Thyroid gland (tissue), 4 donors: ENCODE results near the gene DGKB. TPM values are rescaled to one million over a fixed set of nuclear protein-coding genes. Genes with fewer than 3 reads are reported as not detected.

Experiments
- DNase-seq, 2 donors: peaks; one replicate each; pipeline ENCODE4 v3.0.0-alpha.2; 2019
- H3K27ac ChIP-seq, 3 donors: fragments of 200-600 bp; sonication (generic); 1 replicate in 2 of 3; 2 replicates in 1 of 3; pipeline ENCODE4 v1.5.1; 2016 to 2019; ENCODE audit warnings: mild to moderate bottlenecking in 1 of 3, moderate library complexity in 1 of 3
- H3K27me3 ChIP-seq: fragments of 200-600 bp; sonication (generic); one replicate; pipeline ENCODE4 v1.5.1; 2019
- H3K36me3 ChIP-seq, 2 donors: fragments of 200-600 bp; sonication (generic); one replicate each; pipeline ENCODE4 v1.5.1; 2016 to 2019
- H3K4me1 ChIP-seq, 2 donors: fragments of 200-600 bp; sonication (generic); one replicate each; pipeline ENCODE4 v1.5.1; 2017 to 2019
- H3K4me3 ChIP-seq, 3 donors: fragments of 200-600 bp; sonication (generic); replicated peaks in 1 of 3; 1 replicate in 2 of 3; 2 replicates in 1 of 3; pipeline ENCODE4 v1.5.1; 2016; ENCODE audit warnings: mild to moderate bottlenecking in 1 of 3
- H3K9me3 ChIP-seq: fragments of 200-600 bp; sonication (generic); one replicate; pipeline ENCODE4 v1.5.1; 2017
- POLR2A ChIP-seq, 2 donors: fragments of 450-650 bp; IDR thresholded peaks; one replicate each; pipeline ENCODE4 v1.6.1; 2017; ENCODE audit warnings: antibody characterized with exemption in 2 of 2, mild to moderate bottlenecking in 2 of 2, moderate library complexity in 1 of 2
- WGBS, 2 donors: methylation state at CpG; one replicate each; pipeline ENCODE4 v1.1.5; 2017; 5-methylcytosine and 5-hydroxymethylcytosine counted together
- intact Hi-C: fragments of 100-400 bp; cut with DNase I; formaldehyde crosslinking; loops from one replicate; pipeline ENCODE4 v1.15.1; 2023
- total RNA-seq, 4 donors: library from RNA; depleted of rRNA; stranded (reverse); fragments of >200 nt; gene quantifications; one replicate each; pipeline ENCODE4 v1.2.3, GENCODE V29; 2016
- TF ChIP-seq, protein P1 (sequence below), 6 experiments: fragments of 200-600 bp in 3 of 6; fragments of 450-650 bp in 3 of 6; sonication (generic) in 3 of 6; IDR thresholded peaks; one replicate each; pipeline ENCODE4 v1.5.1; 2016 to 2019; ENCODE audit warnings: antibody characterized with exemption in 6 of 6, mild to moderate bottlenecking in 2 of 6, inconsistent platforms in 1 of 6, moderate library complexity in 1 of 6

DGKB gene
- total RNA-seq, 4 donors from 2014 or later, result 0.11 to 2.1 (median 0.49) TPM; not detected in 1

DNA sequence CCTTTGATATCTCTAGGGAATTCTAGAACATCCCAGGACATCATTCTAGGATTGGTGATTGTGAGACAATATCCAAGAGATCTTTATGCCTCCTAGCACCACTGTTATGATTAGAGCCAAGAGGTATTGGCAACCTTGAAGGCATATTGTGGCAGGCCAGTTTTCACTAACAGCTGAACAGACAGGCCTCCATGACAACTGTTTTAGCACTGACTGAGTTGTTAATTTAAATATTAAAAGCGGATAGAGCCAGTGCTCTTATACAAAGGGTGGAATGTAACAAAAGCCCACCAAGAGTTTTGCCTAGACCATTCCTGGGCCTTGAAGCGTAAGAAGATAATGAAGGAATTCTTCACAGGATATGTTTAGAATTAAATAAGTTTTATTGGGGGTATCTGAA lies 131.9 kb downstream of the DGKB start:
- no peak for TF ChIP-seq POLR2A (IDR thresholded peaks at IDR 0.05)
- TF ChIP-seq, protein P1, sequence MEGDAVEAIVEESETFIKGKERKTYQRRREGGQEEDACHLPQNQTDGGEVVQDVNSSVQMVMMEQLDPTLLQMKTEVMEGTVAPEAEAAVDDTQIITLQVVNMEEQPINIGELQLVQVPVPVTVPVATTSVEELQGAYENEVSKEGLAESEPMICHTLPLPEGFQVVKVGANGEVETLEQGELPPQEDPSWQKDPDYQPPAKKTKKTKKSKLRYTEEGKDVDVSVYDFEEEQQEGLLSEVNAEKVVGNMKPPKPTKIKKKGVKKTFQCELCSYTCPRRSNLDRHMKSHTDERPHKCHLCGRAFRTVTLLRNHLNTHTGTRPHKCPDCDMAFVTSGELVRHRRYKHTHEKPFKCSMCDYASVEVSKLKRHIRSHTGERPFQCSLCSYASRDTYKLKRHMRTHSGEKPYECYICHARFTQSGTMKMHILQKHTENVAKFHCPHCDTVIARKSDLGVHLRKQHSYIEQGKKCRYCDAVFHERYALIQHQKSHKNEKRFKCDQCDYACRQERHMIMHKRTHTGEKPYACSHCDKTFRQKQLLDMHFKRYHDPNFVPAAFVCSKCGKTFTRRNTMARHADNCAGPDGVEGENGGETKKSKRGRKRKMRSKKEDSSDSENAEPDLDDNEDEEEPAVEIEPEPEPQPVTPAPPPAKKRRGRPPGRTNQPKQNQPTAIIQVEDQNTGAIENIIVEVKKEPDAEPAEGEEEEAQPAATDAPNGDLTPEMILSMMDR (IDR thresholded peaks at IDR 0.05), result no peak
- no peaks in the 10 kb centered on the region for H3K9me3 ChIP-seq
- DNase-seq, result no peak
- no peak overlapping the region for H3K27ac ChIP-seq
- no peaks in the 10 kb centered on the region for H3K4me1 ChIP-seq
- H3K36me3 ChIP-seq, result no peaks in the 10 kb centered on the region
- H3K4me3 ChIP-seq, result no peak overlapping the region
- H3K27me3 ChIP-seq, result no peaks in the 10 kb centered on the region
- intact Hi-C loops, result no loop called here
- WGBS, 2 donors, result 95 to 96% methylated on average over 2 of the region's 2 CpGs

DNA sequence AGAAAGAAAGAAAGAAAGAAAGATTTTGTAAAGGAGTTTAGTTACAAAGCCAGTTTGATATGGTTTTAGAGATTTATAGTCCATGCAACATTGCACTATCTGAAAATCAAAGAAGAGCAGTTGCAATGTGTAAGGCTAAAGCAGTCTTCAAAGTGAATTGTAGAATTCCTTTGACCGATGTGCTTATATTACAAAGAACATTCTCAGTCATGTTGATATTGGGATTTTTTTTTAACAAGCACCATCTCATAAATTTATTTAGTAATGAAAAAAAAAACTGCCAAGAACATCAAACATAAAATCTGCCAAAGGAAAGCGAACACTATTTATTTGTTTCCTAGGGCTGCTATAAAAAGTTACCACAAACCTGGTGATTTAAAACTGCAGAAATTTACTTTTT lies 133.3 kb downstream of the DGKB start:
- DNase-seq, result no peak
- no peak overlapping the region for H3K4me3 ChIP-seq
- no peaks in the 10 kb centered on the region for H3K4me1 ChIP-seq
- intact Hi-C loops, result no loop called here
- no peaks in the 10 kb centered on the region for H3K27me3 ChIP-seq
- no peak overlapping the region for H3K27ac ChIP-seq
- no peaks in the 10 kb centered on the region for H3K9me3 ChIP-seq
- no peaks in the 10 kb centered on the region for H3K36me3 ChIP-seq
- 90 to 91% methylated on average over 2 of the region's 2 CpGs for WGBS, 2 donors
- TF ChIP-seq POLR2A (IDR thresholded peaks at IDR 0.05), result no peak
- TF ChIP-seq, protein P1 (IDR thresholded peaks at IDR 0.05), result no peak

DNA sequence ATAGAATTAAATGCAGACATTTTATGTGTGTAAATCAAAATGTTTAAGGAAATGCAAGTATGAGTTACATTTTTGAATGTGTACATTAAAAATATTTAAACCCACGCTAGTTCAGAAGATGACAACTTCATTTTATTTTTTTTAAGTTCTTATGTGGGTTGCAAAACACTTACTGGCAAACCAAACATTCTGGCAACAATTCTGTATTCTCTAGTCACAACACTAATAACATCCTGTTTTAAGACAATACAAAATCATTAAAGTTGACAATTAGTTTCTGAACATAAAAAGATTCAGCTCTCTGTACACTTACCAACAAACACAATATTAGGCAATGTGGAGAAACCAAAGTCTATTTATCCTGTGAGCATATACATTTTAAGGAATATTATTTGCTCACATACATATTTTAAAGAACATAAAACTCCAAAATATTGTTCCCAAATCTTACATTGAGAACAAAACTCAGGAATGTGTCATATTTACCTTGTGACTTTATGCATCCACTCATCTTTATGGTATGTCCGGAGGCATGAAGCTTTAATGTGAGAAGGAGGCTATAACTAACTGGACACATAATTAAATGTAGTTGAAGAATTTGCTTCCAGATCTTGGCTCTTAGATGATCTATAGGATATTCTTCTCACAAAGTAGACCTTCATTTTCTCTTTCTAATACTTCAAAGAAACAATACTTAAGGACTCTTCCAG lies 134.7 kb downstream of the DGKB start:
- no peak overlapping the region for H3K4me3 ChIP-seq
- H3K4me1 ChIP-seq, result no peaks in the 10 kb centered on the region
- TF ChIP-seq, protein P1 (IDR thresholded peaks at IDR 0.05), result no peak
- TF ChIP-seq POLR2A (IDR thresholded peaks at IDR 0.05), result no peak
- WGBS, 2 donors, result 84 to 90% methylated on average over 2 of the region's 2 CpGs
- DNase-seq, result no peak
- intact Hi-C loops, result no loop called here
- H3K27me3 ChIP-seq, result no peaks in the 10 kb centered on the region
- no peaks in the 10 kb centered on the region for H3K9me3 ChIP-seq
- no peak overlapping the region for H3K27ac ChIP-seq
- H3K36me3 ChIP-seq, result no peaks in the 10 kb centered on the region

DNA sequence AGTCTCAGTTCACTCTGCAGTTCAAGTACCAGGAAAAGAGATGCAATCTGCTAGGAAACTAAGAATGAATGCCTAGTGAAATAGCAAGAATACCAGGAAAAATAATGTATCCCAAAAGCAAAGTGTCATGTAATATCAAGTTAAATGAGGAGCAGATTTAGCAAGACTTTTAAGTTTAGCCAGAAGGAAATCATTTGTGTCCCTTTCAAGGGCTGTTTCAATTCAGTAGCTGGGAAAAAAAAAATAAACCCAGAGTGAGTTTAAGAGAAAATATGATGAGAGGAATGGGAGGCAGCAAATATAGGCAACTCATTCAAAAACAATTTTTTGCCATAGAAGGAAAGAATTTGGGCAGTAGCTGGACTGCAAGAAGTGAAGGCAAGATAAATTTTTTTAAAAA lies 135.8 kb downstream of the DGKB start:
- DNase-seq, result no peak
- no peaks in the 10 kb centered on the region for H3K27me3 ChIP-seq

DNA sequence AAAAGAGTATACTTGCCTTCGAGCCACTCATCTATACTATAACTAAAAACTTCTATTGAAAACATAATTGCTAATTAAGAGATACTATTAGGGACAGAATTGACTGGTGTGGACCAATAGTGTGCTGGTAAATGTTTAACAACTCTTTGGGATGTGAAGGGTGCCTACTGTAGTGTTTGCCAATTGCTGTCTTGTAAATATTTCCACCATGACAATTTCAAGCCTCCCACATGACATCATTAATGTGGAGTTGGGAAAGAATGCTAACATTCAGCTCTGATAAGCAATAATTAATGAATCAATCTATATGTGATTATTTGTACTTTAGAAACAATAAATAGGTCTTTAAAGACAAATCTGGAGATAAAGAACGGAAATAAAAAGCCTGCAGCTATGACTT lies 136.8 kb downstream of the DGKB start:
- TF ChIP-seq, protein P1 (IDR thresholded peaks at IDR 0.05), result no peak
- no peak for TF ChIP-seq POLR2A (IDR thresholded peaks at IDR 0.05)
- Histone ChIP-seq H3K4me3 (no peak overlapping the region), H3K9me3 (no peaks in the 10 kb centered on the region), H3K27me3 (no peaks in the 10 kb centered on the region), H3K4me1 (no peaks in the 10 kb centered on the region), H3K27ac (no peak overlapping the region), H3K36me3 (no peaks in the 10 kb centered on the region)
- DNase-seq, result no peak
- intact Hi-C loops, result no loop called here
- 86 to 90% methylated on average over 2 of the region's 2 CpGs for WGBS, 2 donors

More for the DNA sequence above, 135.8 kb downstream of the DGKB start:
- intact Hi-C loops, result no loop called here
- H3K4me3 ChIP-seq, result no peak overlapping the region
- no peak for TF ChIP-seq POLR2A (IDR thresholded peaks at IDR 0.05)
- TF ChIP-seq, protein P1 (IDR thresholded peaks at IDR 0.05), result no peak
- no peak overlapping the region for H3K27ac ChIP-seq
- no peaks in the 10 kb centered on the region for H3K4me1 ChIP-seq
- no peaks in the 10 kb centered on the region for H3K36me3 ChIP-seq
- no peaks in the 10 kb centered on the region for H3K9me3 ChIP-seq
